ENCODE measurements around the gene ASXL3.

- no peak for TF ChIP-seq CTCF (conservative IDR thresholded peaks at IDR 0.05; ENCODE audit: low read depth, low read length)
- no peak for TF ChIP-seq EZH2 (IDR thresholded peaks at IDR 0.05; ENCODE audit: low read length, unreplicated experiment)
- TF ChIP-seq EZH2phosphoT487 (IDR thresholded peaks at IDR 0.05; ENCODE audit: borderline replicate concordance, low read length): no peak
These were observed 168.0 kb downstream of the ASXL3 start for GRCh38 chr18:33745871-33746545.
